SJSA1 (cell line): ENCODE results near the gene MAML3. TPM values are rescaled to one million over a fixed set of nuclear protein-coding genes. Genes with fewer than 3 reads are reported as not detected.

Source experiments
- DNase-seq, 2 experiments: peaks; one replicate each; pipeline ENCODE4 v3.0.0-alpha.2; 2015 to 2020; ENCODE audit warnings: low spot score in 2 of 2, low read depth in 1 of 2
- H3K27ac ChIP-seq: fragments of 250-450 bp; sonication (Bioruptor Pico); 2 replicates; pipeline ENCODE4 v1.5.1; 2020; ENCODE audit warnings: mild to moderate bottlenecking, moderate library complexity
- H3K27me3 ChIP-seq: fragments of 250-450 bp; sonication (Bioruptor Pico); replicated peaks from 2 replicates; pipeline ENCODE4 v1.5.1; 2020; ENCODE audit warnings: mild to moderate bottlenecking, moderate library complexity
- H3K36me3 ChIP-seq: fragments of 250-450 bp; sonication (Bioruptor Pico); 2 replicates; pipeline ENCODE4 v1.5.1; 2020; ENCODE audit warnings: mild to moderate bottlenecking
- H3K4me1 ChIP-seq: fragments of 250-450 bp; sonication (Bioruptor Pico); replicated peaks from 2 replicates; pipeline ENCODE4 v1.6.1; 2021; ENCODE audit warnings: mild to moderate bottlenecking
- H3K4me3 ChIP-seq: fragments of 250-450 bp; sonication (Bioruptor Pico); 2 replicates; pipeline ENCODE4 v1.5.1; 2020; ENCODE audit warnings: mild to moderate bottlenecking
- H3K9me3 ChIP-seq: fragments of 250-450 bp; sonication (Bioruptor Pico); replicated peaks from 2 replicates; pipeline ENCODE4 v1.5.1; 2020; ENCODE audit warnings: mild to moderate bottlenecking
- total RNA-seq: library from RNA; depleted of rRNA; stranded (reverse); fragments of >200 nt; shearing (Covaris generic); gene quantifications from 2 replicates; pipeline ENCODE4 v1.2.3, GENCODE V29; 2014

The MAML3 gene
- total RNA-seq, 1 experiment from 2014 or later, result 1.8 TPM

DNA sequence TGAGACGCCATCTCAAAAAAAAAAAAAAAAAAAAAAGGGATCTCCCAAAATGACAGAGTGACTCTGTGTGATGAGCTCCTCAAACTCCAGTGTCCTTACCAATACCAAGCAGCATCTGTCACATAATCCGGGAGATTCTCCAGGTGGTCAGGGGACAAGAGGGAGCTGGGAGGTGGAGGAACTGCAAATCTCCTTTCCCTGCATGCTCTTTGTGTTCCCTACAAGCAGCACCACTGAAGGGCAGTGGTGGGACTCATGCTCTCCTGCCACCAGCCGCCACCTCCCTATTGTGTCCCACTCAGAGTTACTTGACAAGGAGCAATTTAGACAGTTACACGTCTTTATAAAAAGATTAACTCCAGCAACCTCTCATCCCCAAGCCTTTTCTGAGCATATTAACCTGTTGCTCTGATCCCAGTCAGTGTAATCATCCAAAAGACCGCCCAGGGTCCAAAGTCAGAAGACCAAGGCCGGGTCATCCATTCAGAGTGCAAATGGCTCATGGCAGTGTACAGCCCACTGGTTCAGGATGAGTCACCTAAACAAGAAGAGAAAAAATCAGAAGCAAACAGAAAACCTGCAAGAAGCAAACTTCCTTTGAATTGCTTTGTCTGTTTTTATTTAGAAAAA, 464.8 kb downstream of the MAML3 start:
- H3K27ac ChIP-seq, result no peak overlapping the region
- H3K4me3 ChIP-seq, result no peak overlapping the region
- no peaks in the 10 kb centered on the region for H3K27me3 ChIP-seq
- H3K36me3 ChIP-seq, result no peaks in the 10 kb centered on the region; the same call in 1 of the 2 replicates
- H3K9me3 ChIP-seq, result no peaks in the 10 kb centered on the region
- H3K4me1 ChIP-seq, result peaks cover 6% of the 10 kb centered on the region; the same call in 1 of the 2 replicates
- no peak for DNase-seq

DNA sequence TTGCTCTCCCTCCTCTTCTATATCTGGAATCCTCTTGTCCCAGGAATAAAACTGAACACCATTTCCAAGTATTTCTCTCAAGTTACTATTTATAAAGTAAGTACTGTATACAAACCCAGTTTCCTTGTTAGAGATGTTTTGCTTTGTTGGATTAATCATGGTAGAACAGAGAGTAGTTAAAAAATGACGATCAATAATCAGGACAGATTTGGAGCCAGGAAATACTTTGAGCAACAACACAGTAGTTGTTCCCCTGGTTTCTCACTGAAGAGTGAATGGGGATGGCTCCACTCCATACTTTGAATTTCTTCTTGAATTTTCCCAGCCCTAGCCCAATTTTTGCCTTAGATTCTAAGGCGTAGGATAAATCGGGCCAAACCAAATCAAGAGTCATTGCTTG, 467.0 kb downstream of the MAML3 start:
- Histone ChIP-seq H3K36me3 (no peaks in the 10 kb centered on the region; the same call in 1 of the 2 replicates), H3K27ac (no peak overlapping the region), H3K9me3 (no peaks in the 10 kb centered on the region), H3K27me3 (no peaks in the 10 kb centered on the region), H3K4me3 (no peak overlapping the region), H3K4me1 (peaks cover 6% of the 10 kb centered on the region; the same call in 1 of the 2 replicates)
- no peak for DNase-seq

DNA sequence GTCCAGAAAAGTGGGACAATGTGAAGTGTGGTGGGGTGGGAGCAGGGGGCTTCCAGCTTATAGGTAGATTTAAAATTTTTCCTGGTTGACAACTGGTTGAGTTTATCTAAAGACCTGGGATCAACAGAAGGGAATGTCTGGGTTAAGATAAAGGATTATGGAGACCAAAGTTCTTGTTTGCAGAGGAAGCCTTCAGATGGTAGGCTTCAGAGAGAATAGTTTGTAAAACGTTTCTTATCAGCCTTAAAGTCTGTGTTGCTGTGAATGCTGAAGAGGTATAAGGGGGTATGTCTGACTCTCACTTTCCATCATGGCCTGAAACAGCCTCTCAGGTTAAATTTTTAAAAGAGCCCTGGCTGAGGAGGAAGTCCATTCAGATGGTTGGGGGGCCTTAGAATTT, 467.9 kb downstream of the MAML3 start:
- H3K9me3 ChIP-seq, result no peaks in the 10 kb centered on the region
- no peak for DNase-seq
- H3K4me3 ChIP-seq, result no peak overlapping the region
- H3K36me3 ChIP-seq, result no peaks in the 10 kb centered on the region; the same call in 1 of the 2 replicates
- H3K27ac ChIP-seq, result no peak overlapping the region
- H3K4me1 ChIP-seq, result peaks cover 6% of the 10 kb centered on the region; the same call in 1 of the 2 replicates
- H3K27me3 ChIP-seq, result no peaks in the 10 kb centered on the region

DNA sequence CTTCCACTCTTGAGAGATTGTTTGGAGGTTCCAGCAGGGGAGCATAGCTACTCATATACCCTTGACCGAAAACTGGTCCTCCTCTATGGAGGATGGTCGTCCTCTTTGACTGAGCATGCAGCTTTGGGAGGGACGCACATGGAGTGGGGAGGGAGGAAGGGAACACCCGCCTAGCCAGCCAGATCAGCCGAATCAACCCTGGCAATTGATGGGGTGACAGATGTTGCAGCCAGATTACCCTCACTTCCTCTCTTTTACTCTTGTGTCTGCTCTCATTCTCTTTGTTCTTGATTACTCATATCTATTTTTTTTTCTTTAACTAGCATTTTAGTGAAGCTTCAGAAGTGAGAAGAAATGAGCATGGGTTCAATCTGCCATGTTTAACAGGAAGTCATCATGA, 468.8 kb downstream of the MAML3 start:
- Histone ChIP-seq H3K4me1 (peaks cover 6% of the 10 kb centered on the region; the same call in 1 of the 2 replicates), H3K9me3 (no peaks in the 10 kb centered on the region), H3K4me3 (no peak overlapping the region), H3K27me3 (no peaks in the 10 kb centered on the region), H3K27ac (no peak overlapping the region), H3K36me3 (no peaks in the 10 kb centered on the region; the same call in 1 of the 2 replicates)
- no peak for DNase-seq

DNA sequence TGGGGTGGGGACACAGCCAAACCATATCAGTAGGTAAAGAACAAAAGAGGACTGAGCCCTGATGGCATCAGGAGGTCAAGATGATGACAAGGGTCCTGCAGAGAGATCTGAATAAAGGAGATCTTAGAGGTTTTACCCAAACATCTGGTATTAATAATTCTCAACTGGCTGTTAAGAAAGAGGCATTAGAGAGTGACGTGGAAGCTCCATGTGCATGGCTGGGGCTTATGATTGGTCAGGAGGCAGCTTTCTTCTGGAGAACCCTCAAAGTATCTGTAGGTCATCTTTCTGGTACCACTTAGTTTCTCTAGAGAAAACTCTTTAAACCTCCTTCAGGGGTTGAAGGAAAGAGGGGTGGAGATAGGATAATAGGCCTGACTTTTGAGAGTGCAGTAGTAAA, 469.6 kb downstream of the MAML3 start:
- no peak overlapping the region for H3K4me3 ChIP-seq
- no peaks in the 10 kb centered on the region for H3K9me3 ChIP-seq
- no peak for DNase-seq

DNA sequence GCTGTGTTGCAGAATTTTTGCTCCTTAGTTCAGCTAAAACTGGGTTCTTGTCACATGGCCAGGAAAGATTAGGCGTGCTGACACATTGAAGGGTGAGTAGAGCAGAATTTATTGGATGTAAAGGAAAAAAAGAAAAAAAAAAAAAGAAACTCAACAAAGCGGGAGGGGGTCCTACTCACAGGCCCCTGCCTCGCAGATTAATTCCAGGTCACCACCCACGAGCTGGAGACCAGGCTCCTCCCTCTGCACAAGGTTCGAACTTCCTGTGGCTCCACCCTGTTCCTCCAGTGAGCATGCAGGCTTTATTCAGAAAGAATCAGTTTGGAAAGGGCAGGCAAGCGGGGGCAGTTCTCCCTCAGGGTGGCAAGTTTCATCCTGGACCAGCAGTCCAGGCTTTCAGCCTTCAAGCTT, 471.2 kb downstream of the MAML3 start:
- Histone ChIP-seq H3K36me3 (no peaks in the 10 kb centered on the region; the same call in none of the 2 replicates), H3K27ac (no peak overlapping the region), H3K9me3 (no peaks in the 10 kb centered on the region), H3K4me1 (no peaks in the 10 kb centered on the region), H3K4me3 (no peak overlapping the region), H3K27me3 (no peaks in the 10 kb centered on the region)
- no peak for DNase-seq

More for the DNA sequence above, 469.6 kb downstream of the MAML3 start:
- H3K36me3 ChIP-seq, result no peaks in the 10 kb centered on the region; the same call in none of the 2 replicates
- no peak overlapping the region for H3K27ac ChIP-seq
- H3K27me3 ChIP-seq, result no peaks in the 10 kb centered on the region
- H3K4me1 ChIP-seq, result peaks cover 2% of the 10 kb centered on the region; the same call in 1 of the 2 replicates

DNA sequence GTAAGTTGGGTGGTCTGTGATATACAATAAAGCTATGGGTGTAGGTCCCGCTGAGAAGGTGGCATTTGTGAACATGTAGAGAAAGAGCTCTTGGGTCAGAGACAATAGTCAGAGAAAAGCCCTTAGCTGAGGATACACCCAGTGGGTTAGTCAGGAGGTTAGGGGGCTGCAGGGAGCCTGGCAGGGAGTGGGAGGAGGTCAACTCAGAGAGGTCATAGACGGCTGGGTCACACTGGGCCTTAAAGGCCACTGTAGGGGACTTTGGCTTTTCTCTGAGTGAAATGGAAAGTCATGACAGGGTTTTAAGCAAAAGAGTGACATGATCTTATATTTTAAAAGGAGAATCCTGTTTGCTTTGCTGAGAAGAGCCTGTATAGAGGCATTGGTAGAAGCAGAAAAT, 471.7 kb downstream of the MAML3 start:
- DNase-seq, result no peak
- Histone ChIP-seq H3K27me3 (no peaks in the 10 kb centered on the region), H3K4me1 (no peaks in the 10 kb centered on the region), H3K4me3 (no peak overlapping the region), H3K9me3 (no peaks in the 10 kb centered on the region), H3K36me3 (no peaks in the 10 kb centered on the region; the same call in none of the 2 replicates), H3K27ac (no peak overlapping the region)

DNA sequence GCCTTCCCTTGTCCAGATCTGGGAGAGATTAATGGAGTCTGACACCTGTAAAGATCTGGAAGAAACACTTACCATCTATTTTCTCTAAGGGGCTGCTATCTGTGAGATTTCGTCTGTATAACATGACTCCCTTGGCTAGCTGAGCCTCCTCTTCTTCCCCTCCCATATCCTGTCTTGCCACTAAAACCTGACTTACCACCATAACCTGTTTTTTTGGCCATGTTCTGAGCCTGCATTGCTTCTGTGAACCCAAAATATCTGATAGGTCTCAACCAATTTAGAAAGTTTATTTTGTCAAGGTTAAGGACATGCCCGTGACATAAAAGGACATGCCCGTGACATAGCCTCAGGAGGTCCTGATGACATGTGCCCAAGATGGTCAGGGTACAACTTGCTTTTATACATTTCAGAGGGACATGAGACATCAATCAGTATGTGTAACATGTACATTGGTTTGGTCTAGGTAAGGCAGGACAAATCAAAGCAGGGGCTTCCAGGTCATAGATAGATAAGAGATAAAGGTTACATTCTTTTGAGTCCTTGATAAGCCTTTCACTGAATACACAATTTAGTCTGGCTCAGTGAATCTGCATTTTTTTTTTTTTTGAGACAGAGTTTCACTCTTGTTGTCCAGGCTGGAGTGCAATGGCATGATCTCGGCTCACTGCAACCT, 476.9 kb downstream of the MAML3 start:
- Histone ChIP-seq H3K4me3 (no peak overlapping the region), H3K9me3 (no peaks in the 10 kb centered on the region), H3K27me3 (no peaks in the 10 kb centered on the region), H3K36me3 (no peaks in the 10 kb centered on the region; the same call in none of the 2 replicates), H3K27ac (no peak overlapping the region), H3K4me1 (no peaks in the 10 kb centered on the region)
- DNase-seq, result no peak

DNA sequence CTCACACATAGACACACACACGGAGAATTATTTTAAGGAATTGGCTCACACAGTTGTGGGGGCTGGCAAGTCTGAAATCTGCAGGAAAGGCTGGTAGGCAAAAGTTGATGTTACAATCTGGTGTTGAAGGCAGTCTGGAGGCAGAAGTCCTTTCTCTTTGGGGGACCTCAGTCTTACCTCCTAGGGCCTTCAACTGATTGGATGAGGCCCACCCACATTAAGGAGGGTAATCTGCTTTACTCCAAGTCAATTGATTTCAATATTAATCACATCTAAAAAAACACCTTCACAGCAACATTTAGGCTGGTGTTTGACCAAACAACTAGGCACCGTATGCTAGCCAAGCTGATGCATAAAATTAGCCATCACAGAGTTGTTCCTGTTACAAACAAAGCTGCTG, 477.6 kb downstream of the MAML3 start:
- no peaks in the 10 kb centered on the region for H3K9me3 ChIP-seq
- H3K36me3 ChIP-seq, result no peaks in the 10 kb centered on the region; the same call in none of the 2 replicates
- no peaks in the 10 kb centered on the region for H3K27me3 ChIP-seq
- no peaks in the 10 kb centered on the region for H3K4me1 ChIP-seq
- no peak for DNase-seq
- no peak overlapping the region for H3K27ac ChIP-seq
- H3K4me3 ChIP-seq, result no peak overlapping the region

DNA sequence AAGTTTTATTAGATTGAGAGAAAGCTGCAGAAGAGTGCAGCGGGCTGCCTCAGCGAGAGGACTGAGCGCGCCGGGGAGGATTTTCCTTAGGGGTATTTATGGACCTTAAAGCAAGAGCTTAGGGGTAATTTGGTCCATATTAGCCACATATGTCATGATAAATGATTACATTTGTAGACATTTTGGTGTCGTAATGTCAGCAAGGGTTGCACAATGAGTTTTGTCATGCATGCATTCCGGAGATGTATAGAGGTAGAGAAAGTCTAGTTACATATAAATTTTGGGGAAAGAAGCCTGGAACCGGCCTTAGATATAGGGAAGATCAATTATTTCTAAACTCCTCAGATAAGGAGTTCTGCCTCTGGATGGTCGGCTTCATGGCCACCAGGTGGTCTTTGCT, 478.3 kb downstream of the MAML3 start:
- no peaks in the 10 kb centered on the region for H3K27me3 ChIP-seq
- no peak overlapping the region for H3K4me3 ChIP-seq
- no peak for DNase-seq
- H3K9me3 ChIP-seq, result no peaks in the 10 kb centered on the region
- H3K36me3 ChIP-seq, result no peaks in the 10 kb centered on the region; the same call in none of the 2 replicates
- H3K27ac ChIP-seq, result no peak overlapping the region
- H3K4me1 ChIP-seq, result no peaks in the 10 kb centered on the region

DNA sequence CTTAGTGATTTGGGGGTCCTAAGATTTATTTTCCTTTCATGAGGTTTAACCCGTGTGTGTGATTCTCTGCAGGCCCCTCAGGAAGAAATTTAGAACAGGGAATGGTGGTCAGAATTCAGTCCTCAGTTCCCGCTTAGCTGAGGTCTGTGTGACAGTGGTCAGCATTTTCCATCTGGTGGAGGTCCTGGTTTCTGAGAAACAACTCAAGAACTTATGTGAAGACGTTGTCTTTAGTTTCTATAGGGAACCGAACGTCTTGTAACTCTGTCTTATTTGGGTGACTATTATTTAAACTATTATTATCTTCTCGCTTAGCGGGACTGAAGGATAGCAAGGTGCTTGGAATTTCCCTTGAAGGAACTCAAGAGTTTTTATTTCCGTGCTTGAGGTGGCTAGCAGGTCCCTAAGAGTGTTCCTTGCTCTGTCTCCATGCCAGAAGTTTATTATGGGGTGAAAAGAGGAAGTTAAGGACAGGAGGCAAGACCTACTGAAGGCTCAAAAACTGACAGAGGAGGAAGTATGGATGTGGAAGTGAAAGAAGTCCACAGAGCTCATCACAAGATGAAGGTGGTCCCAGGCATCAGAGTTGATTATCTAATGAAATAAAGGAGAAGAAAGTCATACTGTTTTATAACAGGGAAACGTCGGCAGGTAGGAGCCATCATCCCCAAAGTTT, 479.0 kb downstream of the MAML3 start:
- Histone ChIP-seq H3K36me3 (no peaks in the 10 kb centered on the region; the same call in none of the 2 replicates), H3K27ac (no peak overlapping the region), H3K4me1 (no peaks in the 10 kb centered on the region), H3K4me3 (no peak overlapping the region), H3K9me3 (no peaks in the 10 kb centered on the region), H3K27me3 (no peaks in the 10 kb centered on the region)
- DNase-seq, result no peak

DNA sequence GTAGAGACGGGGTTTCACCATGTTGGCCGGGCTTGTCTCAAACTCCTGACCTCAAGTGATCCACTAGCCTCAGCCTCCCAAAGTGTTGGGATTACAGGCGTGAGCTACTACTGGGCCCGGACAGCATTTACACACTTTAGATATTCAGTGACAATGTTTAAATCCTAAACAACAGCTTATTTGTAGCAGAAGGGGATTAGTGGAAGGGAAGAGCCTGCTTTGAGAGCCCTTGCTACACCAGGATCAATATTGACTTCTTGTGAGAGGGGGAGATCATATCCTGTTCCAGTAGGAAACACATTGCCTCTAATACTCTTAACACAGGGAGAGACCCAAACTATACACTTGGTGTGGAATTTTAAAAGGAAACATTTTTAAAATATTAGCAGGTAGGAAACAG, 481.3 kb downstream of the MAML3 start:
- Histone ChIP-seq H3K4me3 (no peak overlapping the region), H3K27me3 (no peaks in the 10 kb centered on the region), H3K9me3 (no peaks in the 10 kb centered on the region), H3K4me1 (no peaks in the 10 kb centered on the region), H3K36me3 (no peaks in the 10 kb centered on the region), H3K27ac (no peak overlapping the region)
- DNase-seq, result no peak

DNA sequence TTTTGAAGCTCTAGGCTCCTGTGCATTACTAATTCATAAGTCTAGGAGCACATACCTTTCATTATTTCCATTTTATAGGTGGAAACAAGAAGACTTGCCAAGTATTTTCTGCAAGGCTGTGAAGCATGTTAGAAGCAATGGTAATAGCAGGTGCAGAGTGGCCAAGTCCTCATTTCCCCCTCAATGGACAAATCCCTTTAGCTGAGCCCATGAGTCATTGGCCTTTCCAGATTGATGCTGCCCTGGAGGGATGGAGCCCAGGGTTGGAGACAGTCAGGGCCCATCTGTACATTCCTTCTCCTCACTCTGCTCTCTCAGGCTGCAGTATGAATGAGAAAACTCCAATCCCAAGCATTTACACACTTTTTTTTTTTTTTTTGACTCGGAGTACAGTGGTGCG, 481.8 kb downstream of the MAML3 start:
- Histone ChIP-seq H3K27me3 (no peaks in the 10 kb centered on the region), H3K27ac (no peak overlapping the region), H3K9me3 (no peaks in the 10 kb centered on the region), H3K4me3 (no peak overlapping the region), H3K36me3 (no peaks in the 10 kb centered on the region), H3K4me1 (no peaks in the 10 kb centered on the region)
- DNase-seq, result no peak

DNA sequence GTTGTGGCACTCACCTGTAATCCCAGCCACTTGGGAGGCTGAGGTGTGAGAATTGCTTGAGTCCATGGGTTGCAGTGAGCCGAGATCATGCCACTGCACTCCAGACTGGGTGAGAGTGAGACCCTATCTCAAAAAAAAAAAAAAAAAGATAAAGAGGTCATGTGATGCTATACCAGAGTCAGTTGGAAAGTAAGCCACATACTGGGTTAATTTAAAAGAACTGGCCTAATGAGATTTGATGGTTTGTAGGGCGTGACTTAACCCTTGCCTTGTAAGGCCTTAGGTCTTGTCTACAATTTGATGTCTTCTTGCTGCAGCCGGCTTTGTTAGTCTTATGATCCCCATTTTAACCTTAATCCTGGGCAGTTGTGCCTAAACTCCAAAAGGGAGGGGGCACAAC, 483.2 kb downstream of the MAML3 start:
- Histone ChIP-seq H3K4me3 (no peak overlapping the region), H3K27me3 (no peaks in the 10 kb centered on the region), H3K27ac (no peak overlapping the region), H3K9me3 (no peaks in the 10 kb centered on the region), H3K4me1 (peaks cover 8% of the 10 kb centered on the region), H3K36me3 (no peaks in the 10 kb centered on the region)
- DNase-seq, result no peak
